SK-N-MC (cell line): Measurements from ENCODE around the gene CMTM2.

Experiments used
- DNase-seq: peaks from one replicate; pipeline ENCODE4 v3.0.0-alpha.2; 2011; ENCODE audit warnings: low read depth, low spot score
- H3K27ac ChIP-seq: fragments of 200-600 bp; sonication (generic); 2 replicates; pipeline ENCODE4 v1.5.1; 2016; ENCODE audit warnings: mixed run types
- H3K36me3 ChIP-seq: fragments of 200-600 bp; sonication (generic); 2 replicates; pipeline ENCODE4 v1.6.1; 2017; ENCODE audit warnings: antibody characterized with exemption, low read length, mixed read lengths; ENCODE audit not compliant: insufficient read depth
- H3K4me3 ChIP-seq: fragments of 200-600 bp; sonication (generic); 2 replicates; pipeline ENCODE4 v1.5.1; 2016
- H3K9ac ChIP-seq: fragments of 200-600 bp; sonication (generic); 2 replicates; pipeline ENCODE4 v1.8.0; 2017; ENCODE audit warnings: mixed run types, mixed read lengths; ENCODE audit not compliant: insufficient read length
- H3K9me3 ChIP-seq: fragments of 200-600 bp; sonication (generic); 2 replicates; pipeline ENCODE4 v1.6.1; 2017; ENCODE audit warnings: low read depth, mild to moderate bottlenecking, antibody characterized with exemption, low read length, moderate library complexity, mixed read lengths
- EZH2 ChIP-seq: fragments of 200-600 bp; sonication (generic); IDR thresholded peaks from one replicate; pipeline ENCODE4 v1.6.1; 2017; ENCODE audit warnings: antibody characterized with exemption
- FOXP2 ChIP-seq: optimal IDR thresholded peaks from 2 replicates; pipeline ENCODE3; 2011; ENCODE audit warnings: mild to moderate bottlenecking, moderate library complexity; ENCODE audit not compliant: insufficient read depth; ENCODE audit errors: extremely low read length, control extremely low read depth
- POLR2AphosphoS5 ChIP-seq: IDR thresholded peaks from 2 replicates; pipeline ENCODE4 v1.6.1; 2012; ENCODE audit warnings: mild to moderate bottlenecking, low read depth, low read length, borderline replicate concordance

The CMTM2 gene

GRCh38 chr16:66541388-66542355, 37.6 kb upstream of the CMTM2 start:
- no peak overlapping the region for H3K9ac ChIP-seq
- no peaks in the 10 kb centered on the region for H3K36me3 ChIP-seq
- no peaks in the 10 kb centered on the region for H3K9me3 ChIP-seq
- no peak for TF ChIP-seq FOXP2
- no peak for TF ChIP-seq POLR2AphosphoS5
- TF ChIP-seq EZH2 = no peak
- H3K27ac ChIP-seq = no peak overlapping the region
- no peak for DNase-seq
- no peak overlapping the region for H3K4me3 ChIP-seq

GRCh38 chr16:66542396-66542795, 36.9 kb upstream of the CMTM2 start:
- no peaks in the 10 kb centered on the region for H3K9me3 ChIP-seq
- no peak for DNase-seq
- no peaks in the 10 kb centered on the region for H3K36me3 ChIP-seq
- H3K4me3 ChIP-seq = no peak overlapping the region
- TF ChIP-seq EZH2 (no peak), FOXP2 (no peak), POLR2AphosphoS5 (no peak)
- H3K27ac ChIP-seq = no peak overlapping the region
- H3K9ac ChIP-seq = no peak overlapping the region

GRCh38 chr16:66543541-66543940, 35.7 kb upstream of the CMTM2 start:
- no peak for TF ChIP-seq POLR2AphosphoS5
- TF ChIP-seq EZH2 = no peak
- no peak for TF ChIP-seq FOXP2
- DNase-seq = no peak
- H3K36me3 ChIP-seq = no peaks in the 10 kb centered on the region
- H3K4me3 ChIP-seq = no peak overlapping the region
- no peak overlapping the region for H3K27ac ChIP-seq
- no peak overlapping the region for H3K9ac ChIP-seq
- no peaks in the 10 kb centered on the region for H3K9me3 ChIP-seq

GRCh38 chr16:66544016-66544757, 35.1 kb upstream of the CMTM2 start:
- DNase-seq = no peak
- Histone ChIP-seq H3K4me3 (no peak overlapping the region), H3K9me3 (no peaks in the 10 kb centered on the region), H3K36me3 (no peaks in the 10 kb centered on the region), H3K27ac (no peak overlapping the region), H3K9ac (no peak overlapping the region)
- TF ChIP-seq EZH2 (no peak), FOXP2 (no peak), POLR2AphosphoS5 (no peak)

- Histone ChIP-seq H3K9me3 (no peaks in the 10 kb centered on the region), H3K9ac (no peak overlapping the region), H3K4me3 (no peak overlapping the region), H3K27ac (no peak overlapping the region), H3K36me3 (no peaks in the 10 kb centered on the region)
- TF ChIP-seq FOXP2 = no peak
- no peak for TF ChIP-seq POLR2AphosphoS5
- TF ChIP-seq EZH2 = no peak
- DNase-seq = no peak
Observed at GRCh38 chr16:66547101-66547989, 31.9 kb upstream of the CMTM2 start.

- DNase-seq = no peak
- Histone ChIP-seq H3K4me3 (no peak overlapping the region), H3K9me3 (no peaks in the 10 kb centered on the region), H3K27ac (no peak overlapping the region), H3K36me3 (no peaks in the 10 kb centered on the region), H3K9ac (no peak overlapping the region)
- TF ChIP-seq EZH2 (no peak), POLR2AphosphoS5 (no peak), FOXP2 (no peak)
Observed at GRCh38 chr16:66548068-66548467, 31.2 kb upstream of the CMTM2 start.

GRCh38 chr16:66548868-66549267, 30.4 kb upstream of the CMTM2 start:
- Histone ChIP-seq H3K9me3 (no peaks in the 10 kb centered on the region), H3K36me3 (no peaks in the 10 kb centered on the region), H3K27ac (no peak overlapping the region), H3K9ac (no peak overlapping the region), H3K4me3 (no peak overlapping the region)
- DNase-seq = no peak
- no peak for TF ChIP-seq FOXP2
- no peak for TF ChIP-seq EZH2
- no peak for TF ChIP-seq POLR2AphosphoS5
